Fibroblast of skin of scalp (primary cell): ENCODE measurements around the gene DKK3. TPM values are rescaled to one million over a fixed set of nuclear protein-coding genes. Genes with fewer than 3 reads are reported as not detected.
"Not testable (repeated sequence)": the region's sequence is repeated elsewhere in the genome, so short reads cannot be mapped to it uniquely, and the experiment has no call there.

Source experiments
- DNase-seq: peaks from one replicate; pipeline ENCODE4 v3.0.0-alpha.2; 2013
- polyA plus RNA-seq, 2 experiments: library from polyadenylated mRNA; unstranded; fragments of 120-200 nt; gene quantifications; one replicate each; pipeline ENCODE4 v1.2.1, GENCODE V29; 2013; ENCODE audit not compliant: insufficient read length in 2 of 2

The DKK3 gene
- 342 TPM for polyA plus RNA-seq (2013, experiment 1 of 2; ENCODE audit: insufficient read length)
- 369 TPM for polyA plus RNA-seq (2013, experiment 2 of 2; ENCODE audit: insufficient read length)

DNA sequence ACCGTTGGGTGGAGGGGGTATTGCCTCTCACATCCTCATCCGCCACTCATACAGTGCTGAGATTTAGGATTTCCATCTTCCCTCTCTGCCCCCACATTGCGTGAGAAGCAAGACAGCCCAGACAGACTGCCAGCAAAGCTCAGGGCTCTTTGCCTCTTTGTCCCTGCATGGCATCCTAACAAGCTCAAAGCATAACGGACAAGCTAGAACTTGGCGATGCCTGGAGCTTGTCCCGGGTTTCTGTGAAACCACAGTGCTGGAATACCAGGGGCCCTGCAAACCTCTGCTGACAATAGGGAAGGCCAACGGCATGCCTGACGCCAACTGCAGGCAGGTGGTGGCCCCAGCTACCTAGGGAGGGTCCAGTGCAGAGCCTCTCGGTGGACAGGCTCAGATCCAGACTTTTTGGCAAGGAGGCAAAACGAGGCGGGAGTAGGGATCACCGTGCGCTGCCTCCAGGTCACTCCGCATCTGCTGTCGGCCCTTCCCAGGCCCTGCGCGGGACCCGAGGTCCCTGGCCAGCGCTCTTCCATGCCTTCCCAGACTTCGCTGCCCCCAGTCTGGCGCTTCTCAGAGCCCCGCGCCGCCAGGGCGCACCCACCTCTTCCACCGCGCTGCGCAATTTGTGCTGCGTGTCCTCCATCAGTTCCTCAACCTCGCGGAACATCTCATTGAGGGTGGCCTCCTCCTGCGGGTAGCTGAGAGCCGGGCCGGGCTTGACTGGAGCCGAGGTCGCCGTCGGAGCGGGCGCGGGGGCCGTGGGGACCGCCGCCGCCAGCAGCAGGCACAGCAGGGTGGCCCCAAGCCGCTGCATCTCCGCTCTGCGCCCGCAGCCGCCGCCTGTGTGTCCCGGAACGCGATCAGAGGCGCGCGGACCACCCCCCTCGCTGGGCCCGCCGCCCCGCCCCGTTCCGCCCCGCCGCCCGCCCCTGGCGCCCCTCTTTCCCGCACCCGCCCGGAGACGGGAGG, at the start of gene DKK3:
TSS of gene DKK3 (minus strand) at position 858 of the 969 bp plus-strand sequence. CDS start at position 814, 44 bp downstream.
- peak; percentile 46 for DNase-seq

DNA sequence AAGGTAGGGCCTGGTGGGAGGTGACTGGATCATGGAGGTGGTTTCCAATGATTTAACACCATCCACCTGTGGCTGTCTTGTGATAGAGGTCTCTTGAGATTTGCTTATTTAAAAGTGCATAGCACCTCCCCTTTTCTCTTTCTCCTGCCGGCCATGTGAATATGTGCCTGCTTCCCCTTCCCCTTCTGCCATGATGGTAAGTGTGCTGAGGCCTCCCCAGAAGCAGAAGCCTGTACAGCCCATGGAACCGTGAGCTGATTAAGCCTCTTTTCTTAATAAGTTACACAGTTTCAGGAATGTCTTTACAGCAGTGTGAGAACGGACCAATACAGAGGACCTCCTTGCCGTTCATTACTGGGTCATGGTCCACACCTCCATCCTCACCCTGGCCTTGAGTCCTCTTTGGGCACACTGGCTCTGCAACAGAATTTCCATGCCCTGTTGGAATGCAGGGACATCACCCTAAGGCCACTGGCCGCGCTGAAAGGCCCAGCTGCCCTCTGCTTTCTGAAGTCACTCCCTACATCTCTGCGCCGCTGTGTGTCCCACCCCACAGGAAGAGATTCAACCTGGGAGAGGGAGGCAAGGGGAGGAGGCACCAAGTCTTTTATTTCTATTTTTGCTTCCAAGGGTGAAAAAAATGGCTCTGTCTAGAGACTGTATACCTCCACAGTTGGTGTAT, 49.0 kb upstream of the DKK3 start:
- no peak for DNase-seq

DNA sequence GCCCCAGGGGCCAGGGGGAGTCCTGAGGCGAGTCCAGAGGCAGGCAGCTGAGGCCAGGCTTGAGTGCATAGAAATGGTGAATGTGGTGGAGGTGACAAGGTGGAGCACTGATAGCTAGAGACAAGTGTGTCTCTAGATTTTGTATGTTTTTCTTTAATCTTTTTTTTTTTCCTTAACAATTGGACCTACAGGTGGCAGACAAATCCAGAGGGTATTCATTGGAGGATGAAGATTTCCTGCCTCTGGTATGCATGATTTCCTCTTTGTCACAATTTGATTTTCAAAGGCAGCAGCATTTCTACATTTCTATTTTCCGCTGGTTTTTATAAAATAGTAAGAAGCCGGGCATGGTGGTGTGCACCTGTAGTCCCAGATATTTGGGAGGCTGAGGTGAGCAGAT, 47.7 kb upstream of the DKK3 start:
- DNase-seq, result no peak

DNA sequence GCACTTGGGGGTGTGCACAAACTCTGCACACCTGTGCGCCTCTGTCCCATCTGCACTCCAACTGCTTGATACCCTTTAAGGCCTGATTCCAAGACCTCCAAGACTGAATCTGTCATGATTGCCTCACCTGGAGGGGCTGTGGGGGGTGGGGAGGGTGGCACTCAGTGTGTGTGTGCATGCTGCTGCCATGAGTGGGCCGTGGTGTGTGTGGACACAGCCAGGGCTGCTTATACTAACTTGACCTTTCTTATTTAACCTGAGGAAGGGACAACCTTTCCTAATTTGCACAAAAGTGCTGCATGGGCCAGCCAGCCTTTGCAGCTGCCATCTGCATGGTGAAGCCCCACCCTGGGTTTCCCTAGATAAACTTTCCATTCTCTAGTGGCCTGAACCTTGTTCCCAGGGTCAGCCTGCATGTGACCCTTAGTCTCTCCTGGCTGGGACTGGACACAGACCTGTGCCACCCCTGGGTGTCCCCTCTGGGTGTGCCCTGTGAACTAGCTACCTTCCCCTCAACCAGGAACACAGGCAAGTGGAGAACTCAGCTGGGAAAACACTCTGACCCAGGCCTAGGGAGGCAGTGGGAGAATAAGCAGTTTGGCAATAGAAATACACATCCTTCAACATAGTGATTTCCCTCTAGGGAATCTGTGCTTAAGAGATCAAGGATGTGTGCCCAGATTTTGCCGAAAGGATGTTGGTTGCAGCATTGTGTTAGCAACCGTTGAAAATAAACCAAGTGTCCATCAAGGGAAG, 45.4 kb upstream of the DKK3 start:
- DNase-seq, result peak; percentile 61

DNA sequence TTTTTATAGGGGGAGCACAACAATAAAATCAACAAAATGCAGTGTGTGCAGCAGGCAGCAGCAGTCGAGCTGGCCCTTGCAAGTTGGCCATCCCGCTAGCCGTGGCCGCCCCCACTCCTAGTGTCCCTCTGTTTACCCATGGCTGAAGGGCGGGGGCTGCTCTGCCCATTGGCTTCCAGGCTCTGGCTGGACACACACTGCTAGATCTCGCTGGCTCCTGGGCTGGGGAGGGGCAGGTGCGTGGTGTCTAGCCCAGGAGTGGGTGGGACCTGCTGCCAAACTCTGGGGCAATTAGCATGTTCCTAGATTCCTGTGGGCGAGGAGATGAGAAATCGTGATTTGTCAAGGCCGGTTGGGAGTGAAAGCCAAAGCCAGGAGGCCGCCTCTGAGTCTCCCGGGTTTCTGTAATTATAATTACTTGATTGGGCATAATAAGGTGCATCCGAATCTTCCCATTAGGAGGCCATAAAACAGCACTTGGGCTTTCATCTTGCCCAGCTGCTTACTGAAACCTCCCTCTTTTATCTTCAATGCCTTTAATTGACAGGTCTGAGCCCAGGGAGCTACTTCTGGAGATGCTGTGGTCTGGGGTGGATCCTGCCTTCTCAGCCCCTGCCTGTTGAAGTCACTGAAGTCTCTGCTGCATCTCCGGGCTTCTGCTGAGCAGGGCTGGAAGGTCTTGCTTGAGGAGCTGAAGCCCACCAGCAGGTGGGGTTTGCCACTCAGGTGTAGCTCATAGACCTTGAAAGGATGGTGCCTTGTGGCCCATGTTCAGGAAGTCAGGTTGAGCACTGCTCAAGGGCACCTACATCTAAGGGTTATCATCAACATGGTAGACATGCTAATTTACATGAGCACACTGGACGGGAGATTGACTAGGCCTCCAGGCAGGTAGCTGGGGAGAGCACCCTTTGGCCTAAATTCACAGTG, 44.5 kb upstream of the DKK3 start:
- DNase-seq, result no peak

DNA sequence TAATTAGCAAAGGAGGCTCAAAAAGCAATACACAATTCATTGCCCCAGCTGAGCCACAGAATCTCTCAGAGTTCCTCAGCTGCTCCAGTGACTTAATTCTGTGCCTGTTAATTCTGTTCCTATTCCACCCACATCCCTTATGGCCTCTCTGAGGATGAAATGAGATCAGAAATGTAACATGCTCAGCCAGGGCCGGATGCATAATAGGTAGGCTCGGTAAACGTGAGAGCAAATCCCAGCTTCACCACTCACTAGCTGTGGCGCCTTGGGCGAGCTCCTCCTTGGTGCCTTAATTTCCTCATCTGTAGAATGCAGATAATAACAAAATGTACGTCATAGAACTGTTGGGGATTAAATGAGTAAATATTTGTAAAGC, 42.8 kb upstream of the DKK3 start:
- no peak for DNase-seq

DNA sequence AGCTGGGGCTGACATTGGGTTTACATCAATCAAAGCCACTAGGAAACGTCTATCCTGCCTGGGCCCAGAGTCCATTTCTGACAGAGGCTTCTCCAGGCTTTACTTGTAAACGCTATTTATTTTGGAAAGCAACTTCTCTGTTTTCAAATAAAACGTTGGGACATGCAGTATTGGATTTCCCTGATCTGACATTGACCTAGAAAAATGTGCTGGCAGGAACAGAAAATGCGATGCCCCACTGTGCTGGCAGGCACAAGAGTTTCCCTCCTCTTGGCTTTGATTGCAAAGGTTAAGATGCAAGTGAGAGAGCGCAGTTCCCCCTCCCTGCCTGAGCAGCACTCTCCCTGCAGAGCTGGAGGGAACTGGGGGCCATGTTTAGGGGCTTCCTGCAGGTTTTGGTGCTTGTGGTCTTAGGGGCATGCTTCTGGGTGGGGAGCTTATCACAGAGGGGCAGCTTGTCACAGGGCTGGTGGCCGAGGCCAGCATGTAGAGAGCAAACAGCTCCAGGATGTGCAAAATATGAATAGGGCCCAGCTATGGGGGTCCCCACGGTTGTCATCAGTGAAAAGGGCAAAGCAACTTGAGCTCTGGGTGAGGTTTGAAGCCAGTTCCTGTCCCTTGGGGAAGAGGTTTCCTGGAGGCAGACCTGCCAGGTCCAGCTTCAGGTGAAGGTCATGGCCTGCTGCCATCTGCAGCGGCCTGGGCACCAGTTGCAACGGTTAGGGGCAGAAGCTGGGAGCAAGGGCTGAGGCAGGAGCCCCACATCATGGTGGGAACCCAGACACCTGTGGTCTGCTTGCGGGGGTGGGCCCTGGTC, 42.3 kb upstream of the DKK3 start:
- peak; percentile 50 for DNase-seq

DNA sequence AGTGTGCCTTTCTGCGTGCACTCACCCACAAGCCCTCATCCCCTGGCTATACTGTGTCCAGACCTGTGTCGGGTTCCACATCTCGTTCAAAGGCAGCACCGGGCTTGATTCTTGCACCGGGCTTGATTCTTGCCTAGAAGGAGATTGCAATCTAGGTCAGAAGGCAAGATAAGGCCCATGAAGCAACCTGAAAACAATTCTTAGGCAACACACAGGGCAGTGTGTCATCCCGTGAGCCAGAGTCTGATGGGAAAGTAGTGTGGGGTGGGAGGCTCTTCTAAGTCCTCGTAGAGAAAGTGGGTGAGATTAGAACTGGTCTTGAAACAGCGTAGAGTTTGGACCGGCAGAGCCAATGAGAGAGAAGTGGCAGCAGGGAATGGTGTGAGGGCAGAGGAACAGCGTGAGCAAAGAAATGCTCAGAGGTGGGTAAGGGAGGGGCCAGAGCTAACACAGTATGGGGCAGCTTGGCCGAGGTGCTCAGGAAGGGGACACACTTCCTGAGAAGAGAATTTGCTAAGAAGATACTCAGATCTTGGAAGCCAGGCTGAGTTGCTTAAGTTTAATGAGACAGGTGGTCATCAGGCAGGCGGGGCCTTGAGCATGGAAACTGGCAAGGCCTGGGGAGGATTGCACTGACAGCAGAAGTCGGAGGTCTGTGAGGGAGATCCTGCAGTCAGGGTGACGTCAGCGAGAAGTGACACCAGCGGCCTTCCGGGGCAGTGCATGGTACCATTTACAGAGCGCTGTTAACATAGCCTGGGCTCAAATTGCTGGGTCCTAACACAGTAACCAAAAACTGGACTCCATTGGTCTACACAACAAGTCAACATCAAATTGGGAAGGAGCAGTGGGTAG, 40.7 kb upstream of the DKK3 start:
- DNase-seq, result no peak

DNA sequence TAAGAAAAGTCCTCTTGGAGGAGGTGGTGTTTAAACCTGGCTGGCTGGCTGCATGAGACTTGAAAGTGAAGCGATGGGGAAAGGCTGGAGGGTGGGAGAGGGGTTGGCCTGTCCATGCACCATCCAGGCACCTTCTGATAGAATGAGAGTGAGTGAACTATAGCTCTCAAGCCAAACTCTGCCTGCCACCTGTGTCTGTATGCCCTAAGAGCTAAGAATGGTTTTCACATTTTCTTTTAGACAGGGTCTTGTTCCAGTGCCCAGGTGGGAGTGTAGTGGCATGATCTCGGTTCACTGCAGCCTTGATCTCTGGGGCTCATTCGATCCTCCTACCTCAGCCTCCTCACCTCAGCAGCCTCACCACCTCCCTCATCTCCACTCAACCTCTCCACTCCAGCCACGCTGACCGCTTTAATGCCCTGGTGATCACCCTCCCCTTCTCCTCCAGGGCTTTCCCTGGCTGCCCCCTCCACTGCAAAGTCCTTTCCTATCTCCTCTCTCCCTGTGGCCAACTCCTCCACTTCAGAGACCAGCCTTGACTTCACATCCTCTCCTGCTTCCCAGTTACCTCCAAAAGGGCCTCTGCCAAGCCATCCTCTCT, 38.3 kb upstream of the DKK3 start:
- no peak for DNase-seq

DNA sequence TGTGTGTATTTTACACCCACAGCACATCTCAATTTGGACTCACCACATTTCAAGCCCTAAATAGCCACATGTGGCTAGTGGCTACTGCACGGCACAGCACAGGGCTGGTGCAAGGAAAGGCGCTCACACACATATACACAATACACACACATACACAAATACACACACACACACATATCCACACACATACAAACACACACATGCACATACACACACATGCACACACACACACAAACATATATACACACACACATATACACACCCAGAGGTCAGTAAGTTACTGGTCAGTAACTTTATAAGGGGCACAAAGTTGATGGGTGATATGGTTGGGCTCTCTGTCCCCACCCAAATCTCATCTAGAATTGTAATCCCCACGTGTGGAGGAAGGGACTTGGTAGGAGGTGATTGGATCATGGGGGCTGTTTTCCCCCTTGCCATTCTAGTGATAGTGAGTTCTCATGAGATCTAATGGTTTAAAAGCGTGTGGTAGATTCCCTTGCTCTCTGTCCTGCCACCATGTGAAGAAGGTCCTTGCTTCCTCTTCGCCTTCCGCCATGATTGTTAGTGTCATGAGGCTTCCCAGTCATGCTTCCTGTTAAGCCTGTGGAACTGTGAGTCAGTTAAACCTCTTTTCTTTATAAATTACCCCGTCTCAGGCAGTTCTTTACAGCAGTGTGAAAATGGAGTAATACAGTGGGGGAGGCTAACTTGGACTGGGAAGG, 37.6 kb upstream of the DKK3 start:
- no peak for DNase-seq

DNA sequence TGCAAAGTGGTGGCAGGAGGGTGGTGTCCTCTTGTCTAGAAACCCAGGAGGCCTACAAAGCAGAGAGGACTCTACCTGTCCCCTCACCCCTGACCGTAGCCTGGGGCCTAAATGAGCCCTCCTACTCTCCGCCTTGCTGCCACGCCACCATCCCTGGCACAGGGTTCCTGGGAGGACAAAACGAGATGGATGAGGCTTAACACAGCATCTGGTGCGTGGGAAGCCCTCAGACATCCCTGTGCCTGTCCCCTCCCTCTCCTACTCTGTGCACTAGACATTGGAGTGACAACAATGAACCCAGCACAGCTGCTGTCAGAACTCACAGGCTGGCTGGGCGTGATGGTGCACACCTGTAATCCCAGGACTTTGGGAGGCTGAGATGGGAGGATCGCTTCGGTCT, 36.4 kb upstream of the DKK3 start:
- DNase-seq, result no peak

DNA sequence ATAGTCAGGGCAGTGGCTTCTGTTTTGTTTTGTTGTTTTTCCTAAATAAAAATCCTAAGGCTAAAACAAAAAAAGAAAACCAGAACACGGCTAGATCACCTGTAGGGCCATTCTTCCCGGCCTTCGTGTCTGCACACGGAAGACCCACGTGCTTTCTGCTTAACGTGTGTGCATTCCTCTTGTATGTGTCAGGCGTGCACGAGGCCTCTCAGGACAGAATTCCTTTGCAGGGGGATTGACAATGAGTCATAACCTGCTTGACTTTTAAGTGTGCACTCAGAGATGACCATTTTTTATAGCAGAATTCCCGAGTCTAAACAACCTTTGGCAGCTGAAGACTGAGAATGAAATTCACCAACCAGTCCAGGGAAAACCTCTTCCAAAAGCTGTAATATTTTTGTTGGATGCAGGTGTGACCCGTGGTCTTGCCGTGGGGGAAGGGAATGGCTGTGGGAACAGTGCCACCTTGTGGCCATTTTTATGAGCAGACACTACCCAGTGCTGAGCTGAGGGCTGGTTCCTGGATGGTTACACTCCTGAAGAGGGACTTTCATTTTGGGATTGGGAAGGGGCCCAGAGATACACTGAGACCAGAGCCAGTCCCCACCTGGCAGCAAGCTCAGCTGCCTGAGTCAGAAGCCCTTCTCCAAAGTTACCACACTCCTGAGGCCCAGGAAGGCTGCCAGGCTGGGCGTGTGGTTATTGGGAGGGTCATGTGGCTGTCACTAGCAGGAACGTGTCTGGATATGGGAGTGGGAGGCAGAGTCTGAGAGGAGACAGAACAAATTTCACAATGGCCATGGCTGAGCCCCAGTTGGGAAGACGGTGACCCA, 35.7 kb upstream of the DKK3 start:
- peak; percentile 95 for DNase-seq

DNA sequence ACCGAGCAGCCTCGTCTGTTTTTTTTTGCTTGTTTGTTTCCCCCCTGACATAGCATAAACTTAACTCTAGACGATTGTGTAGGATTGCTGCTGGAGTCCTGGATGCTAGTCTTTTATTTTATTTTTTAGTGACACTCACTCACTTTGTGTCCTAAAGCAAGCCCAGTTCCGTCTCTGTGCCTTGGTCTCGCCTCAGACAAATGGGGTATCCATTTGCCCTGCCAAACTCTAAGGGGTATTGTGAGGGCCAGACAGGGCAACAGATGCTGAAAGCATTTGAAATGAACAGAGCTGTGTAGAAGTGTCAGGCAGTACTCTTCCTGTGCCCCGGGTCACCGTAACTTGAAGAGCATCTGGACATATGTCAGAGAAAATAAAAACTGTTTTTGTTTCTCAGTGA, 34.8 kb upstream of the DKK3 start:
- DNase-seq, result no peak

DNA sequence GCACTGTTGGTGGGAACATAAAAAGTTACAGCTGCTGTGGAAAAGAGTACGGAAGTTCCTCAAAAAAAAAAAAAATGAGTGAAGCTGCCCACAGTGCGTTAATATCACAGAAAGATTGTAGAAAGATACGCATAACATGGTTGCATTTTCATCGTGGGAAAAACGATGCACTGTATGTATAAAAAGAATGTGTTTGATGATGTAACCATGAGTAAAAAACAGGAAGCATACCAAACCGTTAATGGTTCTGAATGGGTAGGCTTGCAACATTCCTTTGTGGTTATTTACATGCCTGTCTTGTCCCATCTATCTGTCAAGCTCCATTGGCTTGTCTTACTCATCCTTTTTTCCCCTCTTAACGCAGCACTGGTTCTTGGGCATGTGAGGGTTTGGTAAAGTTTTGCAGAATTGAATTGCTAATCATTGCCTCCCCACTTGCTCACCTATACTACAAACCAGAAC, 33.8 kb upstream of the DKK3 start:
- peak; percentile 98 for DNase-seq

DNA sequence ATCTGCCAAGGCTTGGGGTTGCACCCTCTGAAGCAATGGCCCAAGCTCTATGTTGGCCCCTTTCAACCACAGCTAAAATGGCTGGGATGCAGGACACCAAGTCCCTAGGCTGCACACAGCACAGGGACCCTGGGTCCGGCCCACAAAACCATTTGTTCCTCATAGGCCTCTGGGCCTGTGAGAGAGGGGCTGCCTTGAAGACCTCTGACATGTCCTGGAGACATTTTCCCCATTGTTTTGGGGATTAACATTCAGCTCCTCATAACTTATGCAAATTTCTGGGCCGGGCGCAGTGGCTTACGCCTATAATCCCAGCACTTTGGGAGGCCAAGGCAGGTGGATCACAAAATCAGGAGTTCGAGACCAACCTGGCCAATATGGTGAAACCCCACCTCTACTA, 32.3 kb upstream of the DKK3 start:
- DNase-seq, result not testable (repeated sequence)

DNA sequence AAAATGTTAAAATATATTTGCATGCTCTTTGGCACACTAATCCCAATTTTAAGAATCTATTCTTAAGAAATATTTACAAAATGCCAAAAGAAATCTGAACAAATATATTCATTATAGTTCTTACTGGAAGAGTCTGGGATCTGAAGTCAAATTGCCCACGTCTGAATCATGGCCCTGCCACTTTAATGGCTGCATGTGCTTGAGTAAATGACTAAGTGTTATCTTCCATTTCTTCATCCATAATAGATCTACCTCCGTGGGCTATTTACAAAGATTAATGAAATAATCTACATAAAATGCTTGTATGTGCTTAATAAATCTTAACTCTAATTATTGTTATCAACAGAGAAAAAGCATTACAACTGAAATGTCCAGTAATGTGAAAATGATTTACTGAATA, 24.5 kb upstream of the DKK3 start:
- no peak for DNase-seq

DNA sequence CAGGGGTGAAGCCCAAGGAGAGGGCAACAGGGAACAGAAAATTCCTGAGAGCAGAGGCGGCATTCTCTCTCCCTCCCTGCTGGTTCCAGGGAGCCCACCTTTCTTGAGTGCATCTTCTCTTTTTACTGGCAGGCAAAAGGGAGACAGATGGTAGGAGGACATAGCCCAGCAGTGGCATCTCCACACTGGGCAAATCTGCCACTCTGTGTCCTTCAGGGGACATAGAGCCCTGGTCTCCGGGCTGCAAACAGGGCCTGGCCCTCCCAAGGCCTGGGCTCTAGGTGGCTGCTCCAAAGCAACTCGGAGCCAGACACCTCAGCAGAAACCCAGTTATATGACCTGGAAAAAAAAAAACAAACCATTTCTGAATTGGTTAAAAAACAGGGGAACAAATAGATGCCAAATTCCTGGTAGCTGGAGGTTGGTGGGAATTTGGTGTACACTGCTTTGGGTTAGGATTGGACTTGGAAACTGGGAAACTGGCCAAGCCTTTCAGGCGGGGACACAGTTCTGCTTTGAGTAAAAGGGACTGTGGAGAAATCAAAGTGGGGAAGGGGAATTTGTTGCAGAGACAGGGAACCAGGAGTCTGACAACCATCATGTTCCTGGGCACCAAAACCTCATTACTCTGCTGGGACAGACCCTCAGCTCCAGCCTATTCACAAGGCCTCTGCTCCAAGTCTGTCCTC, 23.6 kb upstream of the DKK3 start:
- no peak for DNase-seq
